ENCODE data around the gene EPHA6. TPM values are rescaled to one million over a fixed set of nuclear protein-coding genes. Genes with fewer than 3 reads are reported as not detected.

Gene EPHA6
- total RNA-seq, 1 experiment from 2014 or later = 2.7 TPM

GRCh38 chr3:96863129-96863740 lies 48.8 kb downstream of the EPHA6 start:
- no TSS peak for BruUV-seq (replicated peaks)
- Histone ChIP-seq H3K9me3 (no peaks in the 10 kb centered on the region), H3K27me3 (replicated peaks; ENCODE audit: control insufficient read depth, insufficient read depth, low read length) (no peaks in the 10 kb centered on the region), H3K36me3 (ENCODE audit: control insufficient read depth, insufficient read depth, low read length) (no peaks in the 10 kb centered on the region), H3K4me1 (no peaks in the 10 kb centered on the region), H3K4me3 (ENCODE audit: low read depth, low read length) (no peak overlapping the region)
- no peaks in the 10 kb centered on the region for H3K36me3 Mint-ChIP-seq (ENCODE audit: insufficient read depth, unreplicated experiment)
- ChIA-PET POLR2A (no interaction called here), CTCF (no interaction called here)
- DNase-seq = peak in 1 of 2 experiments; percentile 52
- no peaks in the 10 kb centered on the region for H3K4me1 Mint-ChIP-seq (ENCODE audit: low read depth, unreplicated experiment)
- H3K9me3 Mint-ChIP-seq (ENCODE audit: unreplicated experiment) = no peaks in the 10 kb centered on the region
- no peak overlapping the region for H3K4me3 Mint-ChIP-seq (ENCODE audit: unreplicated experiment)
- intact Hi-C loops (cut with micrococcal nuclease; ENCODE audit: unreplicated experiment) = loop anchor here (1.0 to 10.0 kb wide), 5 partner anchors 156 to 856 kb away; no protein-coding TSS in a partner anchor
- TF ChIP-seq CTCF (IDR thresholded peaks at IDR 0.05; ENCODE audit: insufficient read depth in 1 of 2, low read depth in 1 of 2, low read length in 1 of 2, severe bottlenecking in 1 of 2, unreplicated experiment in 1 of 2) = peak; percentile 68 to 87
- H3K27me3 Mint-ChIP-seq (ENCODE audit: insufficient read depth, unreplicated experiment) = no peaks in the 10 kb centered on the region
- H3K27ac Mint-ChIP-seq (ENCODE audit: unreplicated experiment) = no peak overlapping the region

- Mint-ChIP-seq H3K27me3 (ENCODE audit: insufficient read depth, unreplicated experiment) (no peaks in the 10 kb centered on the region), H3K4me3 (ENCODE audit: unreplicated experiment) (no peak overlapping the region), H3K4me1 (ENCODE audit: low read depth, unreplicated experiment) (no peaks in the 10 kb centered on the region), H3K27ac (ENCODE audit: unreplicated experiment) (no peak overlapping the region), H3K9me3 (ENCODE audit: unreplicated experiment) (no peaks in the 10 kb centered on the region), H3K36me3 (ENCODE audit: insufficient read depth, unreplicated experiment) (no peaks in the 10 kb centered on the region)
- ChIA-PET POLR2A (no interaction called here), CTCF (no interaction called here)
- Histone ChIP-seq H3K4me3 (ENCODE audit: low read depth, low read length) (no peak overlapping the region), H3K27me3 (replicated peaks; ENCODE audit: control insufficient read depth, insufficient read depth, low read length) (no peaks in the 10 kb centered on the region), H3K9me3 (no peaks in the 10 kb centered on the region), H3K4me1 (no peaks in the 10 kb centered on the region), H3K36me3 (ENCODE audit: control insufficient read depth, insufficient read depth, low read length) (no peaks in the 10 kb centered on the region)
- no TSS peak for BruUV-seq (replicated peaks)
- no peak for DNase-seq
- TF ChIP-seq CTCF (IDR thresholded peaks at IDR 0.05; ENCODE audit: insufficient read depth in 1 of 2, low read depth in 1 of 2, low read length in 1 of 2, severe bottlenecking in 1 of 2, unreplicated experiment in 1 of 2) = no peak
- intact Hi-C loops (cut with micrococcal nuclease; ENCODE audit: unreplicated experiment) = loop anchor here (10.0 kb wide), 2 partner anchors 259 to 489 kb away; no protein-coding TSS in a partner anchor
Measured at GRCh38 chr3:96865605-96866004, 51.2 kb downstream of the EPHA6 start.

DNA sequence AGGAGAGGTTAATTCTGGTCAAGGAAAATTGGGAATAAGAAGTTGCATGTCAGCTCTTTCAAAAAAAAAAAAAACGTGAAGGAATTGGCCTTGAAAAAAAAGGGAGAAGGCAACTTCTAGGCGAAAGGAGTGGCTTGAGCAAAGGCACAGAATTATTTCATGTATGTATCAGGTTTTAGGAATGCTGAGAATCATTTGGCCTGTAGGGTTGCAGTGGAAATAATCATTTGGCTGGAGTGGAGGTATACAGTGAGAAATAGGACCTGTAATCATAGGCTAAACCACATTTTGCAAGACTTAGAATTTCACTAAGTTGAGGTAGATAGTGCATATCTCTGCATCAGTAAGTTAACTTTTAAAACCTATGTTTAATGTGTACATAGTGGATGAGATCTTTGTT lies 54.9 kb downstream of the EPHA6 start:
- POLR2A ChIA-PET = no interaction called here
- intact Hi-C loops (cut with micrococcal nuclease; ENCODE audit: unreplicated experiment) = loop anchor here (10.0 kb wide), 2 partner anchors 255 to 485 kb away; no protein-coding TSS in a partner anchor
- H3K36me3 Mint-ChIP-seq (ENCODE audit: insufficient read depth, unreplicated experiment) = no peaks in the 10 kb centered on the region

More for the DNA sequence above, 54.9 kb downstream of the EPHA6 start:
- no peaks in the 10 kb centered on the region for H3K27me3 Mint-ChIP-seq (ENCODE audit: insufficient read depth, unreplicated experiment)
- Histone ChIP-seq H3K4me3 (ENCODE audit: low read depth, low read length) (no peak overlapping the region), H3K9me3 (no peaks in the 10 kb centered on the region), H3K4me1 (no peaks in the 10 kb centered on the region), H3K36me3 (ENCODE audit: control insufficient read depth, insufficient read depth, low read length) (no peaks in the 10 kb centered on the region), H3K27me3 (replicated peaks; ENCODE audit: control insufficient read depth, insufficient read depth, low read length) (no peaks in the 10 kb centered on the region)
- no peaks in the 10 kb centered on the region for H3K4me1 Mint-ChIP-seq (ENCODE audit: low read depth, unreplicated experiment)
- H3K4me3 Mint-ChIP-seq (ENCODE audit: unreplicated experiment) = no peak overlapping the region
- no peak overlapping the region for H3K27ac Mint-ChIP-seq (ENCODE audit: unreplicated experiment)
- CTCF ChIA-PET = no interaction called here
- BruUV-seq (replicated peaks) = no TSS peak
- DNase-seq = no peak
- TF ChIP-seq CTCF (IDR thresholded peaks at IDR 0.05; ENCODE audit: insufficient read depth in 1 of 2, low read depth in 1 of 2, low read length in 1 of 2, severe bottlenecking in 1 of 2, unreplicated experiment in 1 of 2) = no peak
- no peaks in the 10 kb centered on the region for H3K9me3 Mint-ChIP-seq (ENCODE audit: unreplicated experiment)

Measured in Caco-2 (cell line).